CD4-positive, alpha-beta T cell (primary cell): Measurements from ENCODE around the gene GKN2. TPM values are rescaled to one million over a fixed set of nuclear protein-coding genes. Genes with fewer than 3 reads are reported as not detected.

Experiments used
- ATAC-seq: fragments of 200-7000 bp; cut with Tn5 transposase; one replicate; pipeline ENCODE4 v1.10.0; 2022; ENCODE audit warnings: mild to moderate bottlenecking; ENCODE audit not compliant: poor library complexity
- CTCF ChIA-PET: fragments of 350-600 bp; sonication (Branson Sonifier 250); formaldehyde crosslinking; loops from one replicate; lab custom pipeline; 2021; ENCODE audit warnings: antibody characterized with exemption, inconsistent platforms; lab: Charles Lee
- POLR2A ChIA-PET: fragments of 350-600 bp; sonication (Branson Sonifier 250); formaldehyde crosslinking; loops from one replicate; lab custom pipeline; 2021; ENCODE audit warnings: antibody characterized with exemption, inconsistent platforms; lab: Charles Lee
- DNase-seq, 14 experiments: peaks; one replicate each; pipeline ENCODE4 v3.0.0-alpha.2; 2013 to 2020; ENCODE audit warnings: mixed read lengths in 2 of 14
- H3K27ac ChIP-seq, 2 donors: one replicate each; pipeline versions ENCODE4 v1.5.1 to v1.7.0; 2013; ENCODE audit warnings: low read length in 2 of 2, low read depth in 1 of 2, mild to moderate bottlenecking in 1 of 2
- H3K27me3 ChIP-seq, 2 experiments: 1 replicate in 1 of 2; 2 replicates in 1 of 2; pipeline versions ENCODE4 v1.6.1 to v1.7.0; 2013; ENCODE audit warnings: low read length in 2 of 2, control low read depth in 1 of 2, mild to moderate bottlenecking in 1 of 2, moderate library complexity in 1 of 2; ENCODE audit not compliant: insufficient read depth in 2 of 2, control insufficient read depth in 1 of 2
- H3K36me3 ChIP-seq: one replicate; pipeline ENCODE4 v1.6.1; 2013; ENCODE audit warnings: low read length, control low read depth; ENCODE audit not compliant: insufficient read depth
- H3K4me1 ChIP-seq: one replicate; pipeline ENCODE4 v1.6.1; 2013; ENCODE audit warnings: low read length, control low read depth; ENCODE audit not compliant: insufficient read depth
- H3K4me3 ChIP-seq: one replicate; pipeline ENCODE4 v1.5.1; 2013; ENCODE audit warnings: mild to moderate bottlenecking, low read length, moderate library complexity
- H3K9me3 ChIP-seq, 2 experiments: 1 replicate in 1 of 2; 2 replicates in 1 of 2; pipeline versions ENCODE4 v1.6.1 to v1.7.0; 2013; ENCODE audit warnings: low read length in 2 of 2, mild to moderate bottlenecking in 2 of 2, control low read depth in 1 of 2, moderate library complexity in 1 of 2; ENCODE audit not compliant: control insufficient read depth in 1 of 2, insufficient read depth in 1 of 2
- H3K27ac Mint-ChIP-seq: one replicate; pipeline ENCODE4 v1.8.0; 2020; ENCODE audit warnings: mixed read lengths
- H3K27me3 Mint-ChIP-seq: one replicate; pipeline ENCODE4 v1.8.0; 2021; ENCODE audit warnings: mixed read lengths
- H3K36me3 Mint-ChIP-seq: one replicate; pipeline ENCODE4 v1.8.0; 2021; ENCODE audit warnings: low read depth, mixed read lengths
- H3K4me1 Mint-ChIP-seq: one replicate; pipeline ENCODE4 v1.8.0; 2021; ENCODE audit warnings: low read depth, mixed read lengths
- H3K4me3 Mint-ChIP-seq: one replicate; pipeline ENCODE4 v1.8.0; 2020; ENCODE audit warnings: mild to moderate bottlenecking, mixed read lengths
- H3K9me3 Mint-ChIP-seq: one replicate; pipeline ENCODE4 v1.8.0; 2020; ENCODE audit warnings: mixed read lengths
- CTCF ChIP-seq: fragments of 200-600 bp; IDR thresholded peaks from one replicate; pipeline ENCODE4 v1.8.0; 2022; ENCODE audit warnings: antibody characterized with exemption, mild to moderate bottlenecking
- intact Hi-C, 2 experiments: fragments of 100-400 bp; cut with DNase I in 1 of 2; cut with micrococcal nuclease in 1 of 2; formaldehyde crosslinking; loops; one replicate each; pipeline versions ENCODE4 v1.15.1 to v1.9.0; 2023 to 2025; cut with DNase I, micrococcal nuclease
- total RNA-seq, 174 experiments: library from RNA in 2 of 174; stranded (reverse) in 2 of 174; gene quantifications; one replicate each; pipeline ENCODE4 v1.2.3 and lab custom pipeline; 2021 to 2026

The GKN2 gene
- total RNA-seq, 2 experiments from 2014 or later = not detected

DNA sequence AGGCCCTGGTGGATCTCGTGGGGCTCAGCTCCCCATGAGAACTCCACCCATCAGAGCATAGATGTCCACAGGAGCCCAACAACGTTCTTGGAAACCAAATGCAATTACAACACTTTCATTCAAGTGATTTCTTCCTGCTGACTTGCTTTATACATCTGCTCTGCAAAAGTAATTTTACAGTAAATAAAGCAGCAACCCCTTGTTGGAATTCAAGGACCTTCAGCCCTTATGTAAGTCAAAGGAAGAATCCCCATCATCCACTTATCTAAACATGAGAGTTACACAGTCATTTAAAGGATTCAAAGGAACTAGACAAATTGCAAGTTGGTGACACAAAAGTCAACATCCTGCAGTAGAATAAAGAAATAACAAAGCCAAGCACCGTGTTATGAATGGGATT lies 43.2 kb upstream of the GKN2 start:
- Mint-ChIP-seq H3K4me3 (no peak overlapping the region), H3K9me3 (peaks cover 4% of the 10 kb centered on the region), H3K36me3 (no peaks in the 10 kb centered on the region), H3K4me1 (no peaks in the 10 kb centered on the region), H3K27ac (no peak overlapping the region), H3K27me3 (peaks cover 28% of the 10 kb centered on the region)
- DNase-seq = no peak
- H3K4me3 ChIP-seq = no peak overlapping the region
- no peaks in the 10 kb centered on the region for H3K4me1 ChIP-seq
- H3K27ac ChIP-seq = no peak overlapping the region
- ChIA-PET CTCF (no interaction called here), POLR2A (interaction anchor here (0.6 kb wide), 1 partner anchor 437 kb away, joined by 3 read pairs; no protein-coding TSS in a partner anchor)
- H3K27me3 ChIP-seq = peaks cover 2 to 5% of the 10 kb centered on the region in 2 experiments
- intact Hi-C loops = no loop called here
- H3K36me3 ChIP-seq = no peaks in the 10 kb centered on the region
- TF ChIP-seq CTCF = no peak
- ATAC-seq = no peak
- no peaks in the 10 kb centered on the region for H3K9me3 ChIP-seq

DNA sequence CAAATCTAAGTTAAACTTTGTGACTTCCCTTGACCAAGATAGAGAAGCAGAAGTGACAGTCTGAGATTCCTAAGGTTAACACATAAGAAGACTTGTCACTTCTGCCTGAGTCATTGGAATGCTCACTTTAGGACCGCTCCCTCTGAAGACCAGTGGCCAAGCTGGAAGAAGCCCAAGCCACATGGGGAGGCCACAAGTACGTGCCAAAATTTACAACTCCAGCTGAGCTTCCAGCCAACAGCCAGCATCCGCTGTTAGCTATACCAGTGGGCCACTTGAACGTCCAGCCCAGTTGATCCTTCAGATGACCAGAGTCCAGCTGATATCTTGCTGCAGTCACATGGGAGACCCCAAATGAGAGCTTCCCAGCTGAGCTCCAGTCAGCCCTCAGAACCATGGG lies 42.2 kb upstream of the GKN2 start:
- POLR2A ChIA-PET = no interaction called here
- H3K27ac Mint-ChIP-seq = no peak overlapping the region

GRCh38 chr2:68993660-68994059 lies 41.0 kb upstream of the GKN2 start:
- Mint-ChIP-seq H3K27me3 (peaks cover 16% of the 10 kb centered on the region), H3K4me1 (no peaks in the 10 kb centered on the region), H3K36me3 (no peaks in the 10 kb centered on the region), H3K4me3 (no peak overlapping the region), H3K9me3 (no peaks in the 10 kb centered on the region), H3K27ac (no peak overlapping the region)
- ChIA-PET CTCF (interaction anchor here (0.5 kb wide), 1 partner anchor 19 kb away, joined by 3 read pairs; the partner anchor contains the start of gene ANTXR1), POLR2A (no interaction called here)
- no peak overlapping the region for H3K4me3 ChIP-seq
- no peaks in the 10 kb centered on the region for H3K36me3 ChIP-seq
- intact Hi-C loops = no loop called here
- no peak overlapping the region for H3K27ac ChIP-seq
- no peaks in the 10 kb centered on the region for H3K9me3 ChIP-seq
- H3K27me3 ChIP-seq = peaks cover 2 to 5% of the 10 kb centered on the region in 2 experiments
- H3K4me1 ChIP-seq = no peaks in the 10 kb centered on the region
- no peak for DNase-seq
- ATAC-seq = no peak
- TF ChIP-seq CTCF = no peak

More for the DNA sequence above, 42.2 kb upstream of the GKN2 start:
- Mint-ChIP-seq H3K4me3 (no peak overlapping the region), H3K36me3 (no peaks in the 10 kb centered on the region), H3K4me1 (no peaks in the 10 kb centered on the region), H3K27me3 (peaks cover 25% of the 10 kb centered on the region), H3K9me3 (peaks cover 2% of the 10 kb centered on the region)
- H3K9me3 ChIP-seq = no peaks in the 10 kb centered on the region
- no peak overlapping the region for H3K27ac ChIP-seq
- H3K27me3 ChIP-seq = peaks cover 2 to 5% of the 10 kb centered on the region in 2 experiments
- ATAC-seq = no peak
- intact Hi-C loops = no loop called here
- H3K36me3 ChIP-seq = no peaks in the 10 kb centered on the region
- no peak overlapping the region for H3K4me3 ChIP-seq
- DNase-seq = no peak
- no peak for TF ChIP-seq CTCF
- H3K4me1 ChIP-seq = no peaks in the 10 kb centered on the region
- CTCF ChIA-PET = no interaction called here
